GM13977 (cell line): ENCODE measurements around the gene MACROD2.

Source experiments
- DNase-seq: peaks from one replicate; pipeline ENCODE4 v3.0.0; 2012; ENCODE audit warnings: low spot score
- in situ Hi-C: fragments of 300-500 bp; cut with MboI; formaldehyde crosslinking; loops from one replicate; pipeline ENCODE4 v1.12.0; 2022; ENCODE audit warnings: low sequenced_read_pairs, low pct_unique_long_range_greater_than_20kb, mixed read lengths, inconsistent platforms; ENCODE audit not compliant: unreplicated experiment
- TF ChIP-seq, protein P1 (sequence below): IDR thresholded peaks from 2 replicates; pipeline ENCODE4 v1.5.1; 2012; ENCODE audit warnings: mild to moderate bottlenecking, control low read depth; ENCODE audit not compliant: insufficient read depth; ENCODE audit errors: extremely low read depth, missing control alignments

Gene MACROD2

DNA sequence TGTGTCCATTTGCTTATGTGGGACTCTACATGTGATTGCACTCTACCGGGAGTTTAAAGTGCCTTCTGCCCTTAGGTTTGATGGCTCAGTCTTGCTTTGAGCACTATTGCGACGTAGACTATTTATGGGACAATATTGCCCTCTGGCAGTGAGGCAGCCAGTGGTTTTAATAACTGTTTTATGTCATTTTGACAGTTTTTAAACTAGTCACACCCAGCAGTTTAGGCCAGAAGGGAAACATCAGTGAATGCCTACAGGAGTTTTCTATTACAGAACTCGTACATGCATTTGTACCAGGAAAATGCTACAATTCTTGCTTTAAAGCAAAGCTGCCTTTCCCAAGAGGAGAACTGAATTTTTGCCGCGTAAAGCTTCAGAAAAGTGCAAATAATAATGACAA is 1764.3 kb downstream of the MACROD2 start:
- TF ChIP-seq, protein P1, sequence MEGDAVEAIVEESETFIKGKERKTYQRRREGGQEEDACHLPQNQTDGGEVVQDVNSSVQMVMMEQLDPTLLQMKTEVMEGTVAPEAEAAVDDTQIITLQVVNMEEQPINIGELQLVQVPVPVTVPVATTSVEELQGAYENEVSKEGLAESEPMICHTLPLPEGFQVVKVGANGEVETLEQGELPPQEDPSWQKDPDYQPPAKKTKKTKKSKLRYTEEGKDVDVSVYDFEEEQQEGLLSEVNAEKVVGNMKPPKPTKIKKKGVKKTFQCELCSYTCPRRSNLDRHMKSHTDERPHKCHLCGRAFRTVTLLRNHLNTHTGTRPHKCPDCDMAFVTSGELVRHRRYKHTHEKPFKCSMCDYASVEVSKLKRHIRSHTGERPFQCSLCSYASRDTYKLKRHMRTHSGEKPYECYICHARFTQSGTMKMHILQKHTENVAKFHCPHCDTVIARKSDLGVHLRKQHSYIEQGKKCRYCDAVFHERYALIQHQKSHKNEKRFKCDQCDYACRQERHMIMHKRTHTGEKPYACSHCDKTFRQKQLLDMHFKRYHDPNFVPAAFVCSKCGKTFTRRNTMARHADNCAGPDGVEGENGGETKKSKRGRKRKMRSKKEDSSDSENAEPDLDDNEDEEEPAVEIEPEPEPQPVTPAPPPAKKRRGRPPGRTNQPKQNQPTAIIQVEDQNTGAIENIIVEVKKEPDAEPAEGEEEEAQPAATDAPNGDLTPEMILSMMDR: no peak
- no peak for DNase-seq
- in situ Hi-C loops: no loop called here

DNA sequence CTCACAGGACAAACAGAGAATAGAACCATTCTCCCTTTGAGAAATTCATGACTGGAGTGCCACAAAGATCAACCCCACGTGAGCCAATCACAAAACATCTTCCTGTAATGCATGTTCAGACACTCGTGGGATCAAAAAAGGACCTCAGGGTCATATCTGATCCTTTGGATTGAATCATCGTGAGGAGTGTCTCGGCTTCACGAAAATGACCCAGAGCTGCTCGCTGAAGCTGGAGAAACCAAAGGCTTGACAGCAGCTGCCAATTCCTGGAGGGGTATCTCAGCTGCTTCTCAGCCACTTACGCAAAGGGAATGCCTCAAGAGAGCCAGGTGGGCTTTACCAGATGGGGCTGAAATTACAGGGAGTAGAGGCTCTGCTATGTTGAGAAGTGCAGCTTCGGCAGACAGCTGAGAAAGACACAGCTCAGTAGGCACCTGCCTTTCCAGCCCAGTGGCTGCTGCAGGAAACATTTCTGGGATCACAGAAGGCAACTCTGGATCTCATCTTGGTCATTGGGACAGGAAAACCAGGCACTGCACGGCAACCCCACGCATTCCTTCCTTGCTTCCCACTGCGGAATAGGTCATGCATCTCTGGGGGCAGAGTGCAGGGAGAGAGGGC is 1764.8 kb downstream of the MACROD2 start:
- in situ Hi-C loops: no loop called here
- DNase-seq: no peak
- TF ChIP-seq, protein P1: no peak

DNA sequence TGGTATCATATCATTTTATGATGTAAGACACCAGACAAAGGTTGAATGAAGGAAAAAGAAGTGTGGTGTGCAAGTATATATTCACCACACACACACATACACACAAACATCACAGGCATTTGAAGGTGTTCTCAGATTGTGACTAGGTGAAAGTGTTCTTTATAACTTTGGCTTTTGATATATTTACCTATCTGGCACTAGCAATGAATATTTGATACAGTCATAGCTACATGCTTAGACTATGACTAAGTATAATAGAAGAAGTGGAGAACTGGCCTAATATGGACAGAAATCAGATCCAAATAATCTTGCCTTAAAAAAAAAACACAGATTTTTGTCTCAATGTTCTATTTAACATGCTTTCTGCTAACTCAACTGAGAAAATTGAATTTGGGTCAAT is 1768.0 kb downstream of the MACROD2 start:
- no peak for DNase-seq
- TF ChIP-seq, protein P1: no peak
- in situ Hi-C loops: no loop called here

DNA sequence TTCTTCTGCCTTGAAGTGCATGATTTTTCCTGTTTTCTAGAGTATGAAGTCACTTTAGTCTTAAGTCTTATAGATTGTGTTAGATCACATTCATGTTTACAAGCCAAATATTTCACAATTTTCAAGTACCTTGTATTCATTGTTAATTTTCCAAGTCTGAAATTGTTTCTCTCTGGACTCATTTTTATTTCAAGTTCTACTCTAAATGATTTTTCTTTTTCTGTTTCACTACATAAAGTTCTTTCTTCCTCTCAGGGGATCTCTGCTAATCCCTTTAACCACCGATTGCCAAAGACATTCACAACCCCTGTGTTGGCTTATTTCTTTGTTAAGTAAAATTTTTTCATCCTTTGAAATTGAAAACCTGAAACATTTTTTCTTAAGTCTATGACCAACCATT is 1772.3 kb downstream of the MACROD2 start:
- in situ Hi-C loops: no loop called here
- TF ChIP-seq, protein P1: no peak
- no peak for DNase-seq

DNA sequence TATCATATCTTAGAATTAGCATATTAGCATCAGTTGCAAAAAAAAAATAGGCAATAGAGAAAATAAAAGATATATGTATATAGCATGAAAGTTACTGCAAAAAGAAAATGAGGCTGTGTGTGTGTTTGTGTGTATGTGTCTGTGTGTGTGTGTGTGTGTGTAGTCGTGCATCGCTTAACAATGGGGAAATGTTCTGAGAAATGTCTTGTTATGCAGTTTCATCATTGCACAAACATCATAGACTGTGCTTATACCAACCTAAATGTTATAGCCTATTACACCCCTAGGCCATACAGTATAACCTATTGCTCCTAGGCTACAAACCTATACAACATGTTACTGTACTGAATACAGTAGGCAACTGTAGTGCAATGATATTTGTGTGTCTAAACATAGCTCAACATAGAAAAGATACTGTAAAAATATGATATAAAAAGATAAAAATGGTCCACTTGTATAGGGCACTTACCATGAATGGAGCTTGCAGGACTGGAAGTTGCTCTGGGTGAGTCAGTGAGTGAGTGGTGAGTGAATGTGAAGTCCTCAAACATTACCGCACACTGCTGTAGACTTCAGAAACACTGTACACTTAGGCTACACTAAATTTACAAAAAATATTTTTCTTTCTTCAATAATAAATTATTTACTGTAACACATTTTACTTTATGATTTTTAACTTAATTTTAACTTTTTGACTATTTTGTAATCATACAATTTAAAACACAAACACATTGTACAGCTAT is 1772.9 kb downstream of the MACROD2 start:
- in situ Hi-C loops: no loop called here
- TF ChIP-seq, protein P1: no peak
- no peak for DNase-seq

DNA sequence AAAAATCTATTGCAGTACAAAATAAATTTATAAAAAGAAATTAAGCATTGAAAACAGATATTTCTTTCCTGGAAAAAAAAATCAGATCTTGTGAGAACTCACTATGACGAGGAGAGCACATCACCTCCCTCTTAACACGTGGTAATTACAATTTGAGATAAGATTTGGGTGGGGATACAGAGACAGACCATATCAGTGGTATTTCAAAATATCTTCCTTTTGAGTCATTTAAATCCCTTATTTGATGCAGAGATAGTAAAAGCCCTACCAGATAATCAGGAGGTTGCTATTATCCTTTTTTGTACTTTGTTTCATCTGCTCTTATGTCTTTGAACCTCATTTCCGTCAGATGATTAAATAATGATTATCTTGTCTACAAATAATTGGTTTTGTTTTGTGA is 1777.5 kb downstream of the MACROD2 start:
- in situ Hi-C loops: no loop called here
- TF ChIP-seq, protein P1: no peak
- no peak for DNase-seq

DNA sequence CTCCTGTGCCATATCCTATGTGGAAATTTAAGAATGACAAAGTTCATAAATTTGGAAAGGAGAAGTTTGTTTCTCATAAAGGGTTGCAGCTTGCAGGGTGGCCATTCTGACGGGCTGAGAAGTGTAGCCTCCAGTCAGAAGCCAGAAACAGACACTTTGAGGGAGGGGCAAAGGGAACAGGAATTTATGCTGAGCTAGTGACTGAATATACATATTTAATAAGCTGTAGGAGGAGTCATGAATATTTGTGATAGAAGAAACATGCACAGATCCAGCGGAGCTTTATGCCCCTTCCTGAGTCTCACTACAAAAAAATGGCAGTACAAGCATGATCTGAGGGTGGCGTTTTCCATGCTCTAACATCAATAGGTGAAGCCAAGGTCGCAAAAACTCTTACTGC is 1779.6 kb downstream of the MACROD2 start:
- TF ChIP-seq, protein P1: no peak
- in situ Hi-C loops: no loop called here
- DNase-seq: no peak
